Measurements from ENCODE around the gene VAMP1. TPM values are rescaled to one million over a fixed set of nuclear protein-coding genes. Genes with fewer than 3 reads are reported as not detected.

The VAMP1 gene, protein sequence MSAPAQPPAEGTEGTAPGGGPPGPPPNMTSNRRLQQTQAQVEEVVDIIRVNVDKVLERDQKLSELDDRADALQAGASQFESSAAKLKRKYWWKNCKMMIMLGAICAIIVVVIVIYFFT
- 2.7 and 3.7 TPM in 2 replicates for total RNA-seq

GRCh38 chr12:6470375-6471163 lies at the start of gene VAMP1:
Gene VAMP1 (minus strand): TSS chr12:6470677. CDS start chr12:6470531, 146 bp downstream.

DNA sequence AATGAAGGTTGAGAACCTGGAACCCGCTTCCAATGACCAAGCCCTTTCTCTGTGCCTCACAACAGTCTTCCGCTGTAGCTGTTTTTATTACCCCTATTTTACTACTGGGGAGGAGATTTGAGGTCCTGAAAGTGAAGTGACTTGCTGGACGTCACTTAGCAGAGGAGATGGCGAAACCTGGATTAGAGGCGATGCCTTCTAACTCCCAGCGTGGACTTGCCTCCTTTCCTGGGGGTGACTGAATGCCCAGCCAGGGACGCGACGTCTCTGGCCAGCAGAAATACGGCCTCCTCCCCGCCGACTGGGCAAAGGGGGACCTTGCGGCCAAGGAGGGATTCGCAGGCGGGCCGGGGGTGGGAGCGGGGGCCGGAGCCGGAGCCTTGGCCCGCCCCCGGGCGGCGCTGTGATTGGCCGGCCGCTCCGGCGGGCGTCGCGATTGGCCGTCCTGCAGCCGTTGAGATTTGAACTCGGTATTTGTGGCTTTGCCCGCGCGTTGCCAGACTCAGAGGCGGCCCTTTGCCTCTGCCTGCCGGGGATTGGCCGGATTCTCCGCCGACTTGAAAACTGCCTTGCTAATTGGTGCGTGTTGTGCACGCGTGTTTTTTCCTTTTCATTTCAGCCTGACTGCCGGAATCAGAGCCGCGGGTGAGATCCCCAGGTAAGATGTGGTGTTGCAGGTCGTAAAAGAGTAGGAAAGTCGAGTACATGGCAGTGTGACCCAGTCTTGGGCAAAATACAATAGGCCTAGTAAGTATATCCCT lies 23.2 kb upstream of the VAMP1 start, which contains the start of gene NCAPD2:
Gene NCAPD2, plus strand, starts transcription at position 606 of the 761 bp plus-strand sequence. CDS start 997 bp downstream, outside the sequence.

DNA sequence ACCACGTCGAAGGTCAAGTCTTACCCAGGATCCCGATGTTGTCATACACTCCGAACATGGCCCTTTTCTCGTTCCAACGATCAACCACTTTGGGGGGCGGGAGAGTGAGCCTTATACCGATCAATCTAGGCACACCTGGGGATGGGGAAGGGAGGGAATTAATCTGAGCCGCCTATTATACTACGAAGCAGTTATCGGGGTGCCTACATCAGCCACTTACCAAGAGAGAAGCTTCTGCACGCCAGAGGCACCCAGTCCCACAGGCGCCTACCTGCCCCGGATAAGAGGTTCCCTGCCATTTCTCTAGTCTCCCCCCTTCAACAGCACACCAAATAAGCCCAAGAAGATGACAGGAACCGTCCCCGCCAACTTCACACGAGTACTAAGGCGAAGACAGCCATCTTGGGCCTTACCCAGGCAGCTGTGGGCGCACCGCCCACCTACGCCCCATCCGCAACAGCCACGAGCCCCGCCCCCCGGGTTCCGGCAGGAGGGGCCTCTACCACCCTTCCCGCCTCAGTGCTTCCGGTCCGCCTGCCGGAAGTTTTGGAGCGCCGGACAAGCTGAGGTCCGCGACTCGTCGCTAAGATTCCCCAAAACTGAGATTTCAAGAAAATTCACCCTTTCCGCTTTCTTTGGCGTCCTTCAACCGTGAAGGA lies 22.5 kb upstream of the VAMP1 start, which contains the start of gene MRPL51:
Gene MRPL51, minus strand, starts transcription at position 425 of the 659 bp plus-strand sequence. Its CDS starts 126 bp downstream, at position 299.

DNA sequence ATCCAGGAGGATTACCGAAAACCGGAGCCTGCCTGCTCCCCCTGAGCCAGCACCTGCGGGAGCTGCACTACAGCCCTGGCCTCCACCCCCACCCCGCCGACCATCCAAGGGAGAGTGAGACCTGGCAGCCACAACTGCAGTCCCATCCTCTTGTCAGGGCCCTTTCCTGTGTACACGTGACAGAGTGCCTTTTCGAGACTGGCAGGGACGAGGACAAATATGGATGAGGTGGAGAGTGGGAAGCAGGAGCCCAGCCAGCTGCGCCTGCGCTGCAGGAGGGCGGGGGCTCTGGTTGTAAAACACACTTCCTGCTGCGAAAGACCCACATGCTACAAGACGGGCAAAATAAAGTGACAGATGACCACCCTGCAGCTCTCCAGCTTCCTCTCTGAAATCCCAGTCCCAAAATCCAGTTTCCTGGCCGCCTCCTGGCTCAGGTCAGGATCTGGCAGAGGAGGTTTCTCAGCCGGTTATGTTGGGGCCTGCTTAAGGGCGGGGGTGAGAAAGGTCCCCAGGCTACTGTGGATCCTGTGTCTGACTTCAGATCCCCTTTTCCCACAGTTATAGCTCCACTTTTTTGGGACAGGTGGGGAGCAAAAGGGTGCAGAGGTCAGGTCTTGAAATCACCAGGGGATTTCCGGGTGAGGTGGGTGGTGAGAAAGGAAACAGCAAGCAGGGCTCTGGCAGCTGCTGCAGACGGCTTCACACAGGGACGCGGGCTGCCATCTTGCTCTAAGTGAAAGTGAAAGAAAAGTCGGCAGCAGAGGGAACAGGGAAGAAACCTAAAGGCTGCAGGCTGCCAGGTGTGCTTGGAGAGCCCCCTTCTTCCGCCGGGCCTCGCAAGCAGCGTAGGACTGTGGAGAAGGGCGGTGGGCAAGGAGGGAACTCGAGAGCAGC lies 18.9 kb downstream of the VAMP1 start, which contains the start of gene TAPBPL:
Gene TAPBPL, plus strand, starts transcription at position 695 of the 897 bp plus-strand sequence. CDS start 207 bp downstream, outside the sequence.

DNA sequence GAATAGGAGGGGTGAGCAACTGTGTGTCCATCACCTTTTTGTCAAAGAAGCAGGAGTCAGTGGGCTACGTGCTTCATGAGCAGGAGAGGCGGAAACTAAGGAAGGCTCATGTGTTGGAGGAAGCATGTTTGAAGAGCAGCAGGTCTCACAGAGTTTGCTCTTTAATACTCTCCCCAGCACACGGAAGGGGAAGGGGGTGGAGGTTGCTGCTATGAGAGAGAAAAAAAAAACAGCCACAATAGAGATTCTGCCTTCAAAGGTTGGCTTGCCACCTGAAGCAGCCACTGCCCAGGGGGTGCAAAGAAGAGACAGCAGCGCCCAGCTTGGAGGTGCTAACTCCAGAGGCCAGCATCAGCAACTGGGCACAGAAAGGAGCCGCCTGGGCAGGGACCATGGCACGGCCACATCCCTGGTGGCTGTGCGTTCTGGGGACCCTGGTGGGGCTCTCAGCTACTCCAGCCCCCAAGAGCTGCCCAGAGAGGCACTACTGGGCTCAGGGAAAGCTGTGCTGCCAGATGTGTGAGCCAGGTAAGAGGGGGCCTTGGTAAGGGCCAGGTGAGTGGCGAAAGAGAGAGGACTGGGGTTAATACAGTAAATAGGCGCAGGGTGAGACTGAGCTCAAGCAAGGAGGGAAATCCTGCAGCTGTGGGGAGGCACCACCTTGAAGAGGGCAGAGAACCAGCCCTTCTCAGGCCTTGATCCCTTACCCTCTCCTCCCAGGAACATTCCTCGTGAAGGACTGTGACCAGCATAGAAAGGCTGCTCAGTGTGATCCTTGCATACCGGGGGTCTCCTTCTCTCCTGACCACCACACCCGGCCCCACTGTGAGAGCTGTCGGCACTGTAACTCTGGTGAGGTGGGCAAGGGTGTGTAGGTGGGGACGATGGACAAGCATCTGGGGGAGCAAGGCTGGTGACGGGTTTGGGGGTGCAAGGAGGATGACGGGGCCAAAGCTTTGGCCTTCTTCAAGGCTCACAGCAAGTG lies 25.5 kb downstream of the VAMP1 start, which contains the start of gene CD27:
Gene CD27, plus strand, starts transcription at position 252 of the 985 bp plus-strand sequence. Its CDS starts 141 bp downstream, at position 393.

Other genes with a start within 250 kb of the VAMP1 start
- under 0.01 TPM in 1 of 2 replicates, not detected in the other for gene PLEKHG6, start 160.0 kb downstream of the VAMP1 start, total RNA-seq
- gene TNFRSF1A, start 128.6 kb downstream of the VAMP1 start, total RNA-seq = 91.3 and 116 TPM in 2 replicates
- gene SCNN1A, start 95.1 kb downstream of the VAMP1 start, total RNA-seq = 0.58 and 1.4 TPM in 2 replicates
- 36.8 and 71.0 TPM in 2 replicates for gene LTBR, start 86.5 kb downstream of the VAMP1 start, total RNA-seq
- not detected in 2 replicates for gene CD27, start 25.7 kb downstream of the VAMP1 start, total RNA-seq
- 3.8 and 13.5 TPM in 2 replicates for gene TAPBPL, start 18.6 kb downstream of the VAMP1 start, total RNA-seq
- 86.8 and 164 TPM in 2 replicates for gene MRPL51, start 22.6 kb upstream of the VAMP1 start, total RNA-seq
- gene NCAPD2, start 23.4 kb upstream of the VAMP1 start, total RNA-seq = 27.6 and 102 TPM in 2 replicates
- gene GAPDH, start 63.8 kb upstream of the VAMP1 start, total RNA-seq = 10,543 and 12,698 TPM in 2 replicates
- gene IFFO1, start 85.4 kb upstream of the VAMP1 start, total RNA-seq = 9.0 and 21.4 TPM in 2 replicates
- gene NOP2, start 97.6 kb upstream of the VAMP1 start, total RNA-seq = 16.3 and 29.1 TPM in 2 replicates
- 152 and 224 TPM in 2 replicates for gene CHD4, start 136.7 kb upstream of the VAMP1 start, total RNA-seq
- gene LPAR5, start 165.3 kb upstream of the VAMP1 start, total RNA-seq = not detected in 2 replicates
- under 0.01 TPM in 1 of 2 replicates, not detected in the other for gene ACRBP, start 176.8 kb upstream of the VAMP1 start, total RNA-seq
- gene ING4, start 192.4 kb upstream of the VAMP1 start, total RNA-seq = 19.7 and 33.5 TPM in 2 replicates
- gene ZNF384, start 218.7 kb upstream of the VAMP1 start, total RNA-seq = 9.0 and 11.3 TPM in 2 replicates
- gene PIANP, start 230.1 kb upstream of the VAMP1 start, total RNA-seq = under 0.01 TPM in 2 replicates